Activated CD4-positive, alpha-beta T cell treated with anti-CD3 and anti-CD28 coated beads for 36 hours (primary cell): ENCODE measurements around the gene KCNE4. TPM values are rescaled to one million over a fixed set of nuclear protein-coding genes. Genes with fewer than 3 reads are reported as not detected.

Experiments used
- ATAC-seq: fragments of 200-7000 bp; cut with Tn5 transposase; one replicate; pipeline ENCODE4 v1.10.0; 2021; ENCODE audit warnings: mild to moderate bottlenecking, moderate library complexity
- CTCF ChIA-PET: fragments of 350-600 bp; sonication (Branson Sonifier 250); formaldehyde crosslinking; loops from one replicate; lab custom pipeline; 2021; ENCODE audit warnings: antibody characterized with exemption; lab: Charles Lee
- POLR2A ChIA-PET: fragments of 350-600 bp; sonication (Branson Sonifier 250); formaldehyde crosslinking; loops from one replicate; lab custom pipeline; 2021; ENCODE audit warnings: antibody characterized with exemption, inconsistent platforms; lab: Charles Lee
- DNase-seq: peaks from one replicate; pipeline ENCODE4 v3.0.0-alpha.2; 2020
- H3K27ac Mint-ChIP-seq: one replicate; pipeline ENCODE4 v1.8.0; 2021; ENCODE audit warnings: mixed read lengths
- H3K27me3 Mint-ChIP-seq: one replicate; pipeline ENCODE4 v1.8.0; 2021; ENCODE audit warnings: mixed read lengths
- H3K36me3 Mint-ChIP-seq: one replicate; pipeline ENCODE4 v1.8.0; 2021; ENCODE audit warnings: low read depth, mixed read lengths
- H3K4me1 Mint-ChIP-seq: one replicate; pipeline ENCODE4 v1.8.0; 2021; ENCODE audit warnings: mixed read lengths
- H3K4me3 Mint-ChIP-seq: one replicate; pipeline ENCODE4 v1.8.0; 2021; ENCODE audit warnings: mild to moderate bottlenecking, moderate library complexity, mixed read lengths
- H3K9me3 Mint-ChIP-seq: one replicate; pipeline ENCODE4 v1.8.0; 2021; ENCODE audit warnings: low read depth, mixed read lengths
- intact Hi-C, 2 experiments: fragments of 100-400 bp; cut with DNase I in 1 of 2; cut with micrococcal nuclease in 1 of 2; formaldehyde crosslinking; loops; one replicate each; pipeline versions ENCODE4 v1.14.2 to v1.15.1; 2022 to 2024; cut with DNase I, micrococcal nuclease
- total RNA-seq, 2 experiments: library from RNA; stranded (reverse); gene quantifications; one replicate each; pipeline ENCODE4 v1.2.3, GENCODE V29; 2021

The KCNE4 gene
- total RNA-seq, 2 experiments from 2014 or later: not detected

DNA sequence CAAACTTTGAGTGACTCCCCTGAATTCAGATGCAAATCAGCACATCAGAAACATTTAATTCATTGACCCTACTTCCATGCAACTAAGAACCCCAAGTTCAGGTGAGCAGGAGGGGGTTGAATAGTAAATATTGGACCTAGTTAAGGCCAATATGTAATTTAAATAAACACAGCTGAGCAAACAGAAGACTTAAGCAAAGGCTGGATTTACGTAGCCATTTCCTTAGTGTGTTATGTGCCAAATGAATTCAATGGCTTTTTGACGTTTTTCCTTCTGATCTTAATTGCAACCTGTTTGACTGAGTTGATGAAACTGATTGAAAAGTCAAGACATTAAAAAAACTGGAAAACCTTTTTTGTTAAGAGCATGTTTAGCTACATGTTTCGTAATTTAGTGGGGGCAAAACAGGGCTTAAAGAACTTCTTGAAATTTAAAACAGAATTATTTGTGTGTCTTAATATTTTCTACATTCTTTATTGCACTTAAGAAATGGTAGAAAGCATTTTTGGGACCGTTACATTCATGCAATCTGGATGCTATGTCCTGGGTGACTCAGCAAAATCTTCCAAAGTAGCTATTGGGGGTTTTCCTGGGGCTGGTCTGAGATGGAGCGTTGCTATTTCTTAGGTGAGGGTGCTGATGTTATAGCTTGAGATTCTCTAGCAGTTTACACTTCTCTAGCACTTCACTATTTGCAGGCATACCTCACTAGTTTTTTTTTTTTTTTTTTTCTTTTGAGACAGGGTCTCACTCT lies 25.5 kb upstream of the KCNE4 start:
- Mint-ChIP-seq H3K27ac (no peak overlapping the region), H3K9me3 (no peaks in the 10 kb centered on the region), H3K4me3 (no peak overlapping the region), H3K36me3 (no peaks in the 10 kb centered on the region), H3K27me3 (peaks cover 3% of the 10 kb centered on the region), H3K4me1 (no peaks in the 10 kb centered on the region)
- no peak for ATAC-seq
- intact Hi-C loops: no loop called here
- ChIA-PET POLR2A (no interaction called here), CTCF (interaction anchor here (1.3 kb wide), 1 partner anchor 12 kb away, joined by 3 read pairs; no protein-coding TSS in a partner anchor)
- no peak for DNase-seq

DNA sequence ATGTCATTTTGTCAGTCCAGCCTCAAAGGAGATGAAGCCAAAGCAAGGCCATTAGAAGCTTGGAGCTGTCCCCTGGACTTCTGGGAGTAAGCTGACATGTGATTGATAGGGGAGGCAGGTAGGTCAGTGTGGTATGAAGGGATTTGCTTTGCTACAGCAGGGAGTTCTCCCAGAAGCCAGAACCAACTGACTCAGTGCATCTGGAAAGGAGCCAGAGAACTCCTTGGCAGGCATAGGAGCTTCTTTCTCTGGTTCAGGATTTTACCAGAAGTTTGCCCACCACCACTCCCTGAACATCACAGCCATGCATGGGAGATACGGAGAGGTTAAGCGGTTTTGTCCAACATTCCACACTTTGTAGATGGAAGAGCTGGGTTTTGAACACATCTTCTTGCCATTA lies 24.5 kb upstream of the KCNE4 start:
- Mint-ChIP-seq H3K27me3 (peaks cover 3% of the 10 kb centered on the region), H3K4me1 (no peaks in the 10 kb centered on the region), H3K9me3 (peaks cover 4% of the 10 kb centered on the region), H3K27ac (no peak overlapping the region), H3K36me3 (no peaks in the 10 kb centered on the region), H3K4me3 (no peak overlapping the region)
- ChIA-PET POLR2A (no interaction called here), CTCF (no interaction called here)
- ATAC-seq (no peak), DNase-seq (no peak)
- intact Hi-C loops: no loop called here

DNA sequence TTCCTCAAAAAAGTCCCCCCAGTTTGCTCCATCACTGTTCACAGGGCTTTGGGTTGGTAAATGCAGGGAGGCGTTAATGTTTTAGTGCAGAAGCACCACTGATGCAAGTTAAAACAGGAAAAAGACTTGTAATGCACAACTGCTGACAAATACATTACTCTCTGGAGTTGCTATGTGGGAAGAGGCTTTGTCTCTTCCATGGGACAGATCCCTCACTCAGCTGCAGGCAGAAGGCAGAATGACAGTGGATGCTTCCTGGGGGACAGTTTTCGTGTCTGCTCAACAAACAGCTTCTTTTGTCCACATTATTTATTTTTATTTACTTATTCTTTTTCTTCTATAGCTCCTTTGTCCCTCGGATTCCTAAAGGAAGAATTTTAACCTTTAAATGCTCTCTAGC lies 22.7 kb upstream of the KCNE4 start:
- ATAC-seq (no peak), DNase-seq (no peak)
- Mint-ChIP-seq H3K27ac (no peak overlapping the region), H3K4me1 (no peaks in the 10 kb centered on the region), H3K36me3 (no peaks in the 10 kb centered on the region), H3K9me3 (peaks cover 6% of the 10 kb centered on the region), H3K4me3 (no peak overlapping the region), H3K27me3 (peaks cover 3% of the 10 kb centered on the region)
- ChIA-PET CTCF (no interaction called here), POLR2A (no interaction called here)
- intact Hi-C loops: no loop called here

- ChIA-PET POLR2A (no interaction called here), CTCF (no interaction called here)
- H3K27me3 Mint-ChIP-seq: peaks cover 3% of the 10 kb centered on the region
- no peak for ATAC-seq
- no peak overlapping the region for H3K27ac Mint-ChIP-seq
- no peaks in the 10 kb centered on the region for H3K4me1 Mint-ChIP-seq
- peaks cover 6% of the 10 kb centered on the region for H3K9me3 Mint-ChIP-seq
- no peaks in the 10 kb centered on the region for H3K36me3 Mint-ChIP-seq
- H3K4me3 Mint-ChIP-seq: no peak overlapping the region
- DNase-seq: no peak
- intact Hi-C loops: no loop called here
These were observed 19.5 kb upstream of the KCNE4 start for GRCh38 chr2:223032187-223033142.

- ChIA-PET CTCF (no interaction called here), POLR2A (no interaction called here)
- Mint-ChIP-seq H3K9me3 (peaks cover 6% of the 10 kb centered on the region), H3K27me3 (peaks cover 8% of the 10 kb centered on the region), H3K4me3 (no peak overlapping the region), H3K4me1 (no peaks in the 10 kb centered on the region), H3K36me3 (no peaks in the 10 kb centered on the region), H3K27ac (no peak overlapping the region)
- ATAC-seq (no peak), DNase-seq (no peak)
- intact Hi-C loops: no loop called here
These were observed 17.6 kb upstream of the KCNE4 start for GRCh38 chr2:223034221-223034975.

DNA sequence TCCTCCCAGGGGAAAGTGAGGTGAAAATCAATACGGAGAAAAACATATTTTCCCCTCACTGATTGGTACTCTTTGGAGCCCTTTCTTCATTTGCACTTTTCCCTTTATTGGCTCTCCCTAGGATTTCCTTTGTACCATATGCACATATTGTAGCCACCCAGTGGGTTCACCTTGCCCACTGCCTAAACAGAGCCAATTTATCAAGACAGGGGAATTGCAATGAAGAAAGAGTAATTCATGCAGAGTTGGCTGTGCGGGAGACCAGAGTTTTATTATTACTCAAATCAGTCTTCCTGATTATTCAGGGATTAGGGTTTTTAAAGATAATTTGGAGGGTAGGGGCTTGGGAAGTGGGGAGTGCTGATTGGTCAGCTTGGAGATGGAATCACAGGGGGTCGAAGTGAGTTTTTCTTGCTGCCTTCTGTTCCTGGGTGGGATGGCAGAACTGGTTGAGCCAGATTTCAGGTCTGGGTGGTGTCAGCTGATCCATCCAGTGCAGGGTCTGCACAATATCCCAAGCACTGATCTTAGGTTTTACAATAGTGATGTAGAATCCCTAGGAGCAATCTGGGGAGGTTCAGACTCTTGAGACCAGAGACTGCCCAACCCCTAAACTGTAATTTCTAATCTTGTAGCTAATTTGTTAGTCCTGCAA lies 15.1 kb upstream of the KCNE4 start:
- peaks cover 4% of the 10 kb centered on the region for H3K27me3 Mint-ChIP-seq
- ChIA-PET CTCF (no interaction called here), POLR2A (no interaction called here)
- no peak overlapping the region for H3K27ac Mint-ChIP-seq
- H3K4me1 Mint-ChIP-seq: no peaks in the 10 kb centered on the region
- H3K36me3 Mint-ChIP-seq: no peaks in the 10 kb centered on the region
- DNase-seq (no peak), ATAC-seq (no peak)
- no peak overlapping the region for H3K4me3 Mint-ChIP-seq
- intact Hi-C loops: no loop called here
- H3K9me3 Mint-ChIP-seq: peaks cover 6% of the 10 kb centered on the region

- Mint-ChIP-seq H3K9me3 (peaks cover 2% of the 10 kb centered on the region), H3K4me3 (no peak overlapping the region), H3K27ac (no peak overlapping the region), H3K27me3 (peaks cover 4% of the 10 kb centered on the region), H3K4me1 (no peaks in the 10 kb centered on the region), H3K36me3 (no peaks in the 10 kb centered on the region)
- DNase-seq (no peak), ATAC-seq (no peak)
- ChIA-PET POLR2A (no interaction called here), CTCF (no interaction called here)
- intact Hi-C loops: no loop called here
These were observed 14.6 kb upstream of the KCNE4 start for GRCh38 chr2:223037445-223037800.

GRCh38 chr2:223039618-223040017 lies 12.4 kb upstream of the KCNE4 start:
- intact Hi-C loops: no loop called here

DNA sequence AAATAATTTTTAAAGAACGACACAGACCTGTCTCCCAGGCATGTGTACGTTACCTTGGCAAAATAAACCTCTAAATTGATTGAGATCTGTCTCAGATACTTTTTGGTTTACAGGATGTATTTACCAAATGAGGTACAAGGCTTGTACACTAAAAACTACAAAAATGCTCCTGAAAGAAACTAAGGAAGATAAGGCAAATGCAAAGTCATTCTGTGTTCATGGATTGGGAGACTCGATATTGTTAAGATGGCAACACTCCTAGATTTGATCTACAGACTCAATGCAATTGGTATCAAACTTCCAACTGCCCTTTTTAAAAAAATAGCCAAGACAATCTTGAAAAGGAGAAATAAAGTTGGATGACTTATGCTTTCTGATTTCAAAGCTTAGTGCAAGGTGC lies 11.5 kb upstream of the KCNE4 start:
- ATAC-seq (no peak), DNase-seq (no peak)
- intact Hi-C loops: no loop called here
- CTCF ChIA-PET: no interaction called here
- Mint-ChIP-seq H3K4me3 (no peak overlapping the region), H3K4me1 (no peaks in the 10 kb centered on the region), H3K9me3 (no peaks in the 10 kb centered on the region), H3K36me3 (no peaks in the 10 kb centered on the region), H3K27me3 (peaks cover 4% of the 10 kb centered on the region), H3K27ac (no peak overlapping the region)
- POLR2A ChIA-PET: no interaction called here

More at GRCh38 chr2:223039618-223040017, 12.4 kb upstream of the KCNE4 start:
- CTCF ChIA-PET: interaction anchor here (1.5 kb wide), 1 partner anchor 68 kb away, joined by 5 read pairs; no protein-coding TSS in a partner anchor
- Mint-ChIP-seq H3K27ac (no peak overlapping the region), H3K4me3 (no peak overlapping the region), H3K36me3 (no peaks in the 10 kb centered on the region), H3K9me3 (no peaks in the 10 kb centered on the region), H3K4me1 (no peaks in the 10 kb centered on the region), H3K27me3 (peaks cover 4% of the 10 kb centered on the region)
- ATAC-seq: no peak
- no peak for DNase-seq
- POLR2A ChIA-PET: no interaction called here

- CTCF ChIA-PET: no interaction called here
- Mint-ChIP-seq H3K4me3 (no peak overlapping the region), H3K9me3 (no peaks in the 10 kb centered on the region), H3K36me3 (no peaks in the 10 kb centered on the region), H3K27me3 (peaks cover 7% of the 10 kb centered on the region), H3K4me1 (no peaks in the 10 kb centered on the region), H3K27ac (no peak overlapping the region)
- DNase-seq (no peak), ATAC-seq (no peak)
- POLR2A ChIA-PET: no interaction called here
- intact Hi-C loops: no loop called here
These were observed 10.4 kb upstream of the KCNE4 start for GRCh38 chr2:223041527-223042109.

DNA sequence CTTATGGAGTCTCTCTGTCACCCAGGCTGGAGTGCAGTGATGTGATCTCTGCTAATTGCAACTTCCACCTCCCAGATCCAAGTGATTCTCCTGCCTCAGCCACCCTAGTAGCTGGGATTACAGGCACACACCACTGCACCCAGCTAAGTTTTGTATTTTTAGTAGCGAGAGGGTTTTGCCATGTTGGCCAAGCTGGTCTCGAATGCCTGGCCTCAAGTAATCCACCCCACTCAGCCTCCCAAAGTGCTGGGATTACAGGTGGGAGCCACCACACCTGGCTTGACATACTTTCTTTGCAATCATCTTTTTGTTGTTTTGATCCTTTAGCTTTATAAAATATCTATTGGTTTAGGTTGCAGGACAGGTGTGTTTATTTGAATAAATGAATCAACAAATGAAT lies 9.7 kb upstream of the KCNE4 start:
- ChIA-PET CTCF (no interaction called here), POLR2A (no interaction called here)
- DNase-seq: no peak
- Mint-ChIP-seq H3K4me1 (no peaks in the 10 kb centered on the region), H3K9me3 (no peaks in the 10 kb centered on the region), H3K27me3 (peaks cover 9% of the 10 kb centered on the region), H3K4me3 (no peak overlapping the region), H3K36me3 (no peaks in the 10 kb centered on the region), H3K27ac (no peak overlapping the region)
- no peak for ATAC-seq
- intact Hi-C loops: no loop called here
